Measurements from ENCODE around the gene GNB2.

The GNB2 gene

GRCh38 chr7:100680576-100681271, 7.2 kb downstream of the GNB2 start:
- DNase-seq (ENCODE audit: insufficient read length, low spot score), result peak; percentile 5
- FAIRE-seq, result no peak

GRCh38 chr7:100681491-100682227, 8.1 kb downstream of the GNB2 start:
- FAIRE-seq (no peak), DNase-seq (ENCODE audit: insufficient read length, low spot score) (no peak)

DNA sequence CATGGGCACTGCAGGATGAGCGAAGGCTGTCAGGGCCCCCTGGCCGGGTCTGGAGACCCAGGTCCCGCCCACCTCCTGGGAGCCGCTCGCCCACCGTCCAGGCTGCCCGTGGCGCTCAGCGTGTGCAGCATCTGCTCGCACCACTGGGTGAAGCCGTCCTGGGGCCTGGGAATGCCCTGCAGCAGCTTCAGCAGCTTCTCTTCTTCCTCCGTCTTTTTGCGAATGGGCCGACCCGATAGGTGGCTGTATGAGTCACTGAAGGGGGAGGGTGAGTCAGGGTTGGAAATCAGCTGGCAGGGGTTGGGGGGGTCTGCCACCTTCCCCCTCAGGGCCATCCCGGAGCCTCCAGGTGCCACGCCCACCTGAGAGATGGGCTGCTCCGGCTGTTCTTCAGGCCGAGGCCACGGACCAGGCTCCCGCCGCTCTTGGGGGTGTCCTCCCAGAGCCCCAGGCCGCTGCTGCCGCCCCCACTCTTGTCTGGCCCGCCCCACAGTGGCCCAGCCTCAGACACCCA, 8.7 kb downstream of the GNB2 start:
- no peak for DNase-seq (ENCODE audit: insufficient read length, low spot score)

GRCh38 chr7:100682991-100683658, 9.6 kb downstream of the GNB2 start:
- DNase-seq (ENCODE audit: insufficient read length, low spot score), result peak; percentile 1
- no peak for FAIRE-seq

More for the DNA sequence above, 8.7 kb downstream of the GNB2 start:
- no peak for FAIRE-seq

DNA sequence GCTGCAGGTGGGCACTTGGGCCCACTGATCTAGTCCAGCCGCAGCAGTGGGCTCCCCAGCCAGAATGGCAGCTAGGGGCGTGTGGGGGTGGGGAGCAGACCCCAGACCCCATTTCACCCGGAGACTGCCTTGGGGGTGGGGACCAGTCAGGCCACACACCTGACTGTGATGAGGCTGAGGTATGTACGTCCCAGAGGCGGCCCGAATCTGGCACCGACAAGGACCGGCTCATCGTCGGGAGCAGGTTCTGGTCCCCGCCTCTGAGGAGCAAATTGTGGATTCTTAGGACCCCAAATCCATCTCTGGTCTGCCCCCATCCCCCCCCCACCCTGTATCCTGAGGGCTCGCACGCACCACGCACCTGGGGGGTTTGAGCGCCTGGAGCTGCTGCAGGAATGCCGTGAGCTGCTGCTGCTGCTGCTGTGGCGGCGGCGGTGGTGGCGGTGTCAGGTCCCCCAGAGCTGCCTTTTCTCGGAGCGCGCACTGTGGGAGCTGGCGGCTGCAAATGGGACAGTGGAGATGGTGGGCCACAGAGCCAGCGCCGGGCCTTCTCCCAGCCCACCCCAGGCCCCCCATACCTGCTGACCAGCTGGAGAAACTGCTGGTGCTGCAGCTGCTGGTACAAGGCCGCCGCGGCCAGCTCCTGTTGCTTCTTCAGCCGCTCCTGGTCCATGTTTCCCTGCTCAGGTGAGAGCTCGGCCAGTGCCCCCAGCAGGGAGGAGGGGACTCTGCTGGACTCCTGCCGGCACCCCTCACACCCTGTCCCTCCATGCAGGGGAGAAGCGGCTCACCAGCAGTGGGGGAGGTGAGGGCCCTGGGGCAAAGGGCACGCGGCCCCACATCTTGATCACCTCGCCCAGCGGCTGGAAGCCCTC, 10.4 kb downstream of the GNB2 start:
- DNase-seq (ENCODE audit: insufficient read length, low spot score), result peak; percentile 8

DNA sequence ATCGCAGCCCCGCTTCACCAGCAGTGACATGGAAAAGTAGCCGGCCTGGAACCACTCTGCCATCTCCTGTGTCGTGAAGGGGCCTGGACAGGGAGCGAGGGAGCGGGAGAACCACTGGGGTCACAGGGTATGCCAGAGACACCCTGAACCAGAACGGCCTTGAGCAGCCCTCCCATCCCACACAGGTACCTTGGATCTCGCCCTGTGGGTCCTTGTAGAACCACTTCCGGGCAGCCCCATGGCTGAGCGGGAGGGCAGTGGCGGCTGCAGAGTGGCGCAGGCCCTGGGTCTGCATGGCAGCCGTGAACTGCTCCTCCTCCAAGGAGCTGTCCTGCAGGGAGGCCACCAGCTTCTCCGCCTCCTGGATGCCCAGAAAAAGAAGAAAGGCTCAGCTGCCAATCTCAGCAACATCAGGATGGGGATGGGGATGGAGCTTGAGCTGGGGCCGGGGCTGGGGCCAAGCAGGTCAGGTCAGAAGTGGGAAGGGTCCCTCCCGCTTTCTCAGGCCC, 11.0 kb downstream of the GNB2 start:
- DNase-seq (ENCODE audit: insufficient read length, low spot score) (peak; percentile 2), FAIRE-seq (no peak)

More for the DNA sequence above, 10.4 kb downstream of the GNB2 start:
- no peak for FAIRE-seq

DNA sequence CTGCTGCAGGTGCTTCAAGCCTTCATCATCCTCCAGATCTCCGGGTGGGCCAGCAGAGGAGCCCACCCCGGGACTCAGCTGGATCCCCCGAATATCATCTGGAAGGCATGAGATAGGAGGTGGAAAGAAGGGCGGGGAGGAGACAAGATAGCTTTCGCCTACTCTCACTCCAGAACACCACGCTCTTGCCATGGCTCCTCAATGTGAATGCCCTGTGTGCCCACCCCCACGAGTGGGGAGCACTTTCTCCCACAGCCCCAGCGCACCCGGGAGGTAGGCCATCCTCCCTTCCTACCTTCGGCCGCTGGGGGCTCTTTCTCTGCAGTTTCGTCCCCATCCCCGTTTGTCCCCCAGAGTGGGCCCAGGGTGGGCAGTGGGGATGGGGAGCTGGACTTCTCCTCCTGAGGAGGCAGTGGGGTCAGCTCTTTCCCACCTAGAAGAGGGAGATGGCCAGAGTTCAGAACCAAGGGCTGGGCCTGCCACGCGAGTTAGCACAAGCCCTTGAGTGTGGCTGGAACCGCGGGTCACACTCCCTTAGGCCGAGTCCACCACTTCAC, 11.6 kb downstream of the GNB2 start:
- FAIRE-seq (no peak), DNase-seq (ENCODE audit: insufficient read length, low spot score) (no peak)

DNA sequence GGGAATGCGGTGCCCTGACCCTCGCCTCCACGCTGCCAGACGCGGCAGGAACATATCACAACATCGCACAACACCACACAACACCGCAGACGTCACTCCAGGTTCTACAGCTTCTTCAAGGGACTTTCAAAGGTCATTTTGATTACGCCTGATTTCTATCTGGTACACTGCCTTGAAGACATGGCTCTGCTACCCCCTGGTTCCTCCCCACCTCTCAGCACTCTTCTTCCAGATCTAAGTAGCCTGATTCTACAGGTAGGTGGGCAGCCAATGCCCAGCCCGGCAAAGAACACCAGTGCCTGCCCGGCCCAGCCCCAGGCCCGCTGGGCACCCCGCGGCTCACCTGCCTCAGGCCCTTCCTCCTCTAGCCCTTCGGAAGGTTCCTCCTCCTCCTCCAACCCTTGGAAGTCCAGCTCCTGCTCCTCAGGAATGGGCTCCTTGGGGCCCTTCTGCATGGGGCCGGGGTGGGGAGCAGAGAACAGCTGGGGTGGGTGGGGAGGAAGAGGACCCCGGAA, 12.1 kb downstream of the GNB2 start:
- DNase-seq (ENCODE audit: insufficient read length, low spot score) (peak; percentile 1), FAIRE-seq (no peak)

- FAIRE-seq, result no peak
- peak; percentile 2 for DNase-seq (ENCODE audit: insufficient read length, low spot score)
These were observed 12.8 kb downstream of the GNB2 start for GRCh38 chr7:100686201-100686821.

- FAIRE-seq (no peak), DNase-seq (ENCODE audit: insufficient read length, low spot score) (peak; percentile 0)
These were observed 13.3 kb downstream of the GNB2 start for GRCh38 chr7:100686822-100687211.

GRCh38 chr7:100687261-100687660, 13.7 kb downstream of the GNB2 start:
- DNase-seq (ENCODE audit: insufficient read length, low spot score) (no peak), FAIRE-seq (no peak)

GRCh38 chr7:100687751-100688300, 14.3 kb downstream of the GNB2 start:
- FAIRE-seq (no peak), DNase-seq (ENCODE audit: insufficient read length, low spot score) (no peak)

GRCh38 chr7:100688326-100688860, 14.9 kb downstream of the GNB2 start:
- no peak for FAIRE-seq
- DNase-seq (ENCODE audit: insufficient read length, low spot score), result peak; percentile 1

DNA sequence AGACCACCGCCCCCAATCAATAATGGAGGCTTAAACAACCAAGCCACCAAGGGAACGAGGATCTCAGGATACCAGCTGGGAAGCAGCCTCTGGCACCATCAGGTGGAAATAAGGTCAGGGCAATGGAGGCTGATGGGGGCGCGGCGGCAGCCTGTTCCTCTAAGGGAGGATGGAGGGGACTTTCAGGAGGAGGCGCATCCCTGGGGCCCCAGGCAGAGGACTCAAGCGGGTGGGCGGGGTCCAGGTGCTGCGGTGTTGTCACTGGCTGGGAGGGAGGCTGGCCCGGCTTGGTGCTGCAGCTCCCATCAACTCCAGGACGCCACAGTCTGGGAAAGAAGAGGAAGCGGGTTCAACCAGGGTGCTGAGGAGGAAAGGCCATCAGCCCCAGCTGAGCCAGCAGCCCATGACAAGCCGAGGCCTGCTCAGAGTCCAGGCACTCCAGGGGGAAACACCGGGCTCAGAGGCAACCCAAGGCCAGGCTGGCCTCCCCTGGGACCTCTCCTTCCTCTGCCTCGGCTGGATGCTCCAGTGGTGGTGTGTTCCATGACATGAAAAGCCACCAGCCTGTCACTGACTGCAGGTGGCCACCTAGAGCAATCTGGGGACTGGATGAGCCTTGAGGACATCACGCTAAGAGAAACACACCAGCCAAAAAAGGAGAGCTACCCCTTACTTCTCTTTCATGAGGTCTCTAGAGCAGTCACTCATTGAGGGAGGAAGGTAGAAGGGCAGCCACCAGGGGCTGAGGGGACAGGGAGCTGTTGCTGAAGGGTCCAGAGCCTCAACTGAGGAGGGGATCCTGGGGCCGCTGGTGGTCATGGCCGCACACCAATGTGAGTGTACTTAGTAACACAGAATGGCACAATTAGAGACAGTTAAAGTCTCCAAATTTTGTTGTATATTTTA, 15.9 kb downstream of the GNB2 start:
- DNase-seq (ENCODE audit: insufficient read length, low spot score), result peak; percentile 44
- no peak for FAIRE-seq

DNA sequence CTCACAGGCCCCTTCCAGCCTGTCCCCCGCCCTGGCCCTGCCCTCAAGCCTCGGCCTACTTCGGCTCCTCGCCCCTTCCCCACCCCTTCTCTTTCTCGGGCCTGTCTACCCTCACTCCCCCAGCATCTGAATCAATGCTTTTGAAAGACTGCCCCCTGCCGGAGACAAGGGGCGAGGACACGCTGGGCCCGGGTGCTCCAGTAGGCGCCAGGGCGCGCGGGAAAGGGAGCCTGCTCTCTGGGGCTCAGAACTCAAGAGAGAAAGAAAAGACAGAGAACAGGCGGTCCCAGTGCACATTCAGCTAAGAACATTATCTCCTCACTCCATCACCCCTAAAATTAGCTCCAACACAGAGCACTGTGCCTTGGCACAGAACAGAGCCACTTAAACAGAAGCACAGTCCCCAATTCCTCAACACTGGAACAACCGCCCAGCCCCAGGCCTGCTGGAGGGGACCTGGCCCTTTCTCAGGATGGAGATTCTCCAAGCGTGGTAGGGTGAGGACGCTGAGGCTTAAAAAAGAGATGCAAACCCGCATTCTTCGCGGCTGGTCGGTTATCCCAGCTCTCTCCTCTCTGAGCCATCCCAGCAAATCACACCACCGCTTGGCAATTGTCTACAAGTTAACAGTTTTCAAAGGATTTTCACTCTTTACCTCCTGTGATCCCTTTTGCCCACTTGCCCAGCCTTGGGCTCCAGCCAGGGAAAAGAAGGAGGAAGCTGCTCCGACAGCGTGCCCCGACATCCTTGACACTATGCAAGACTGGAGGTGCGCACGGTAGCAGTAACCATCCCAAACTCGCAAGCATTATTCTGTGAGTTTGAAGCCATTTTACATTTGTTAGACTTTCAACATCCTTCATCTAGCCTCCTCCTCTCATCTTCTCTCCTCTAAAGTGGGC, 18.4 kb downstream of the GNB2 start:
- peak; percentile 93 for FAIRE-seq
- DNase-seq (ENCODE audit: insufficient read length, low spot score), result peak; percentile 91

DNA sequence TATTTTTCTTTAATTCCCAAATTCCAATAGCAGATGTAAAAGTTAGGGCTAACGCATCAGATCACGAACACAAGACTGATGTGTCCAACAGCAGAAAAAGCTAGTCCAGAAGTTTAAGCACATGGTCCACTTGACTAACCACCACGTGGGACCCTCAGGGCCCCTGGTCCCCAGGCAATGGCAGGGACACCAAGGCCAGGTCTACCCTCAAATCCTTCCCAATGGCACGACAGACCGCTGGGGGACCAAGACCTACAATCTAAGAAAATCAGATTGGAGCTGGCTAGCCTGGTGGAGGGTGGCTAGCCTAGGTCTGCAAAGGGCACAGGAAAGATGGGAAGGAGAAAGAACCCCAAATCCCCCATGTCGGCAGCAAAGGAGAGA, 19.0 kb downstream of the GNB2 start:
- DNase-seq (ENCODE audit: insufficient read length, low spot score) (no peak), FAIRE-seq (no peak)

All from GM19239 (cell line).